CD4-positive, alpha-beta T cell (primary cell): ENCODE data around the gene CNGA3. TPM values are rescaled to one million over a fixed set of nuclear protein-coding genes. Genes with fewer than 3 reads are reported as not detected.
"Not testable (repeated sequence)": the region's sequence is repeated elsewhere in the genome, so short reads cannot be mapped to it uniquely, and the experiment has no call there.

Experiments used
- ATAC-seq: fragments of 200-7000 bp; cut with Tn5 transposase; one replicate; pipeline ENCODE4 v1.10.0; 2022; ENCODE audit warnings: mild to moderate bottlenecking; ENCODE audit not compliant: poor library complexity
- CTCF ChIA-PET: fragments of 350-600 bp; sonication (Branson Sonifier 250); formaldehyde crosslinking; loops from one replicate; lab custom pipeline; 2021; ENCODE audit warnings: antibody characterized with exemption, inconsistent platforms; lab: Charles Lee
- POLR2A ChIA-PET: fragments of 350-600 bp; sonication (Branson Sonifier 250); formaldehyde crosslinking; loops from one replicate; lab custom pipeline; 2021; ENCODE audit warnings: antibody characterized with exemption, inconsistent platforms; lab: Charles Lee
- DNase-seq, 14 experiments: peaks; one replicate each; pipeline ENCODE4 v3.0.0-alpha.2; 2013 to 2020; ENCODE audit warnings: mixed read lengths in 2 of 14
- H3K27ac ChIP-seq, 2 donors: one replicate each; pipeline versions ENCODE4 v1.5.1 to v1.7.0; 2013; ENCODE audit warnings: low read length in 2 of 2, low read depth in 1 of 2, mild to moderate bottlenecking in 1 of 2
- H3K27me3 ChIP-seq, 2 experiments: 1 replicate in 1 of 2; 2 replicates in 1 of 2; pipeline versions ENCODE4 v1.6.1 to v1.7.0; 2013; ENCODE audit warnings: low read length in 2 of 2, control low read depth in 1 of 2, mild to moderate bottlenecking in 1 of 2, moderate library complexity in 1 of 2; ENCODE audit not compliant: insufficient read depth in 2 of 2, control insufficient read depth in 1 of 2
- H3K36me3 ChIP-seq: one replicate; pipeline ENCODE4 v1.6.1; 2013; ENCODE audit warnings: low read length, control low read depth; ENCODE audit not compliant: insufficient read depth
- H3K4me1 ChIP-seq: one replicate; pipeline ENCODE4 v1.6.1; 2013; ENCODE audit warnings: low read length, control low read depth; ENCODE audit not compliant: insufficient read depth
- H3K4me3 ChIP-seq: one replicate; pipeline ENCODE4 v1.5.1; 2013; ENCODE audit warnings: mild to moderate bottlenecking, low read length, moderate library complexity
- H3K9me3 ChIP-seq, 2 experiments: 1 replicate in 1 of 2; 2 replicates in 1 of 2; pipeline versions ENCODE4 v1.6.1 to v1.7.0; 2013; ENCODE audit warnings: low read length in 2 of 2, mild to moderate bottlenecking in 2 of 2, control low read depth in 1 of 2, moderate library complexity in 1 of 2; ENCODE audit not compliant: control insufficient read depth in 1 of 2, insufficient read depth in 1 of 2
- H3K27ac Mint-ChIP-seq: one replicate; pipeline ENCODE4 v1.8.0; 2020; ENCODE audit warnings: mixed read lengths
- H3K27me3 Mint-ChIP-seq: one replicate; pipeline ENCODE4 v1.8.0; 2021; ENCODE audit warnings: mixed read lengths
- H3K36me3 Mint-ChIP-seq: one replicate; pipeline ENCODE4 v1.8.0; 2021; ENCODE audit warnings: low read depth, mixed read lengths
- H3K4me1 Mint-ChIP-seq: one replicate; pipeline ENCODE4 v1.8.0; 2021; ENCODE audit warnings: low read depth, mixed read lengths
- H3K4me3 Mint-ChIP-seq: one replicate; pipeline ENCODE4 v1.8.0; 2020; ENCODE audit warnings: mild to moderate bottlenecking, mixed read lengths
- H3K9me3 Mint-ChIP-seq: one replicate; pipeline ENCODE4 v1.8.0; 2020; ENCODE audit warnings: mixed read lengths
- CTCF ChIP-seq: fragments of 200-600 bp; IDR thresholded peaks from one replicate; pipeline ENCODE4 v1.8.0; 2022; ENCODE audit warnings: antibody characterized with exemption, mild to moderate bottlenecking
- intact Hi-C, 2 experiments: fragments of 100-400 bp; cut with DNase I in 1 of 2; cut with micrococcal nuclease in 1 of 2; formaldehyde crosslinking; loops; one replicate each; pipeline versions ENCODE4 v1.15.1 to v1.9.0; 2023 to 2025; cut with DNase I, micrococcal nuclease
- total RNA-seq, 174 experiments: library from RNA in 2 of 174; stranded (reverse) in 2 of 174; gene quantifications; one replicate each; pipeline ENCODE4 v1.2.3 and lab custom pipeline; 2021 to 2026

Gene CNGA3
- total RNA-seq, 2 experiments from 2014 or later = not detected

DNA sequence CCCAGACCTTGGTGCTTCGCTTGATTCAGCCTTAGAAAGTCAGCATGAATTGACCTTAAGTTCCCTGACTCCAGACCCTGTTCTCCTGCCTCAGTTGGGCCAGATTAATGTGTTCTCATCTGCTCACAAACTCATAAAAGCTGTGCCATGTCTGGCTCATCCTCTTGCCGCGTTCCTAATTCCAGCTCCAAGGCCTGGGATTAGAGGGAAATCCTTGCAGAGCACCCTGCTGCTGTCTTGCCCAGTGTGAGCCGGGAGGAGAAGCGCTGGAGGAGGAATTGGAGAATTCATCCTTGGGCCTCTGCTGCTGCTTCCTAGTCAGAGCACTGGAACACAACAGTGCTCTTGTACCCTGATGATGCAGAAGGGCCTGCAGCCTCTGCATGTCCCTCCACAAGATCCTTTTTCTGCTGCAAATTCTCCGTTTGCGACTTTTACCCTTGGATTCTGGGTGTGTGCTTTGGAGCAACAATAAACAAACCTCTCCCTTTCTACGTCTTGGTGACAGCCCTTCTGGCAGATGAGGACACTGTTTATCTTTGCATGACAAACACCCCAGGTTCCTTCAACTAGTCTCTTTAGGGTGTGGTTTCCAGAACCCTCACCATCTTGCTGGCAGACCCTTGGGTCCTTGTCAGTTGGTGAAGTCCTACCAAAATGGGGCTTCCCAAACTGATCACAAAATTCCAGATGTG, 46.9 kb upstream of the CNGA3 start:
- DNase-seq (no peak), ATAC-seq (no peak)
- H3K9me3 ChIP-seq = peaks cover 0 to 6% of the 10 kb centered on the region in 2 experiments
- H3K36me3 ChIP-seq = no peaks in the 10 kb centered on the region
- CTCF ChIA-PET = no interaction called here
- Mint-ChIP-seq H3K4me1 (no peaks in the 10 kb centered on the region), H3K27ac (no peak overlapping the region), H3K9me3 (no peaks in the 10 kb centered on the region), H3K4me3 (no peak overlapping the region), H3K27me3 (peaks cover 40% of the 10 kb centered on the region), H3K36me3 (no peaks in the 10 kb centered on the region)
- POLR2A ChIA-PET = no interaction called here
- no peak overlapping the region for H3K27ac ChIP-seq
- intact Hi-C loops = no loop called here
- H3K4me3 ChIP-seq = no peak overlapping the region
- H3K4me1 ChIP-seq = no peaks in the 10 kb centered on the region
- peaks cover 4 to 8% of the 10 kb centered on the region in 2 experiments for H3K27me3 ChIP-seq
- no peak for TF ChIP-seq CTCF

DNA sequence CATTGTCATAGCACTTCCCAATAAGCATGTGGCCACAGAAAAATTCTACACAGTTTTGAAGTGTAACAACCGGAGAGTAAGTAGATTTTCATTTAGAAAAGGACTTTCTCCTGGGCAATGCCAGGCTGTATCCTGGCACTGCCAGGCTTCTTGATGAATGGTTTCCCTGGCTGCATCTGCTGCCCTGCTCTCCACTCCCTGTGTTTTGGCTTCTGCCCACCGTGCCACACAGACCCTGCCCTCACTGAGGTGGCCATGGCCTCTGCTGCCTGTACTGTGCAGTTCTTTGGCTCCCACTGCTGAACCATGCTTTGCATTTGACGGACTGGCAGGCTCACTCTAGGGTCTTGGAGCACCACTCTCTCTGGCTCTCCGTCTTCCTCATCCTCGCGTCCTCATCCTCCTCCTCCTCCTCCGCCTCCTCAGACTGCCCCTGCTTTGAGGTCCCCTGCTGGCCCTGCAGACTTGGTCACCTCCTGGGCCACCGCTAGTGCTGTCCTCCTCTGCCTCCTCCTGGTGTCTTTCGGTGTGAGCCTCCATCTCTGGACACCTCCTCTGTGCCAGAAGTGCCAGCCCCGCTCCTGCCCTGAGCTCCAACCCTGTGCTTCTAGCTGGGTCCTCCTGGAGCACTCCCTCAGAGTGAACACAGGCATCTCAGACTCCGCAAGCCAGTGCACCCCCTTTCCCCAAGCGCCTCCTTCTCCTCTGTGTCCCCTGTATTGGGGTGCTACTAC, 45.9 kb upstream of the CNGA3 start:
- H3K9me3 Mint-ChIP-seq = no peaks in the 10 kb centered on the region
- Histone ChIP-seq H3K36me3 (no peaks in the 10 kb centered on the region), H3K9me3 (peaks cover 0 to 9% of the 10 kb centered on the region in 2 experiments), H3K27ac (no peak overlapping the region), H3K27me3 (peaks cover 0 to 9% of the 10 kb centered on the region in 2 experiments), H3K4me1 (no peaks in the 10 kb centered on the region), H3K4me3 (no peak overlapping the region)
- peaks cover 40% of the 10 kb centered on the region for H3K27me3 Mint-ChIP-seq
- no peak overlapping the region for H3K4me3 Mint-ChIP-seq
- DNase-seq (no peak), ATAC-seq (no peak)
- POLR2A ChIA-PET = no interaction called here
- no peaks in the 10 kb centered on the region for H3K4me1 Mint-ChIP-seq
- CTCF ChIA-PET = no interaction called here
- no peak overlapping the region for H3K27ac Mint-ChIP-seq
- intact Hi-C loops = no loop called here
- no peak for TF ChIP-seq CTCF
- no peaks in the 10 kb centered on the region for H3K36me3 Mint-ChIP-seq

DNA sequence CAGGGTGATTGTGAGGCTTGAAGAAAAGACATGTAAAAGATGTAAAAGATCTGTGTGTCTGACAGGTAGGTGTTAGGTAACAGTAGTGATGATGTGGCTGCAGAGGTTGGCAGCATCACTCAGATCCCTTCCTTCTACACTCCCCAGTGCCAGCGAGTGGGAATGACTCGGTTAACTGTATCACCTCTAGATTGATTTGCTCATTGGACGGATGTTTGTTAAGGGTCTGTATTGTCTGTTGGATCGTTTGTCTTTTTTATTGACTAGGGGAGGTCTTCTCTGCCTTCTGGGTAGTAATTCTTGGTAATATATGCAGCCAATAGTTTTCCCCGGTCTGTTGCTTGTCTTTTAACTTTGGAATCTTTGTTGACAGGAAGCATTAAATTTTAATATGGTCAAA, 44.8 kb upstream of the CNGA3 start:
- H3K36me3 Mint-ChIP-seq = no peaks in the 10 kb centered on the region
- intact Hi-C loops = no loop called here
- TF ChIP-seq CTCF = no peak

GRCh38 chr2:98307131-98307696, 39.0 kb upstream of the CNGA3 start:
- H3K4me3 ChIP-seq, DNase-seq, intact Hi-C loops, H3K27ac ChIP-seq, H3K4me1 Mint-ChIP-seq, H3K36me3 Mint-ChIP-seq, POLR2A ChIA-PET, H3K9me3 ChIP-seq, H3K27ac Mint-ChIP-seq, ATAC-seq, H3K4me3 Mint-ChIP-seq, H3K4me1 ChIP-seq, CTCF ChIA-PET, H3K9me3 Mint-ChIP-seq, H3K36me3 ChIP-seq: not testable (repeated sequence)
- peaks cover 75% of the 10 kb centered on the region for H3K27me3 Mint-ChIP-seq
- H3K27me3 ChIP-seq = peaks cover 6 to 13% of the 10 kb centered on the region in 2 experiments

More for the DNA sequence above, 44.8 kb upstream of the CNGA3 start:
- ChIA-PET POLR2A (no interaction called here), CTCF (no interaction called here)
- Mint-ChIP-seq H3K27me3 (peaks cover 44% of the 10 kb centered on the region), H3K4me1 (no peaks in the 10 kb centered on the region), H3K9me3 (no peaks in the 10 kb centered on the region), H3K4me3 (no peak overlapping the region), H3K27ac (no peak overlapping the region)
- no peak for ATAC-seq
- peaks cover 0 to 4% of the 10 kb centered on the region in 2 experiments for H3K9me3 ChIP-seq
- H3K4me3 ChIP-seq = no peak overlapping the region
- DNase-seq = no peak
- peaks cover 0 to 7% of the 10 kb centered on the region in 2 experiments for H3K27me3 ChIP-seq
- H3K4me1 ChIP-seq = no peaks in the 10 kb centered on the region
- no peak overlapping the region for H3K27ac ChIP-seq
- H3K36me3 ChIP-seq = no peaks in the 10 kb centered on the region
